ENCODE results near the gene SEC14L3.

Gene SEC14L3

DNA sequence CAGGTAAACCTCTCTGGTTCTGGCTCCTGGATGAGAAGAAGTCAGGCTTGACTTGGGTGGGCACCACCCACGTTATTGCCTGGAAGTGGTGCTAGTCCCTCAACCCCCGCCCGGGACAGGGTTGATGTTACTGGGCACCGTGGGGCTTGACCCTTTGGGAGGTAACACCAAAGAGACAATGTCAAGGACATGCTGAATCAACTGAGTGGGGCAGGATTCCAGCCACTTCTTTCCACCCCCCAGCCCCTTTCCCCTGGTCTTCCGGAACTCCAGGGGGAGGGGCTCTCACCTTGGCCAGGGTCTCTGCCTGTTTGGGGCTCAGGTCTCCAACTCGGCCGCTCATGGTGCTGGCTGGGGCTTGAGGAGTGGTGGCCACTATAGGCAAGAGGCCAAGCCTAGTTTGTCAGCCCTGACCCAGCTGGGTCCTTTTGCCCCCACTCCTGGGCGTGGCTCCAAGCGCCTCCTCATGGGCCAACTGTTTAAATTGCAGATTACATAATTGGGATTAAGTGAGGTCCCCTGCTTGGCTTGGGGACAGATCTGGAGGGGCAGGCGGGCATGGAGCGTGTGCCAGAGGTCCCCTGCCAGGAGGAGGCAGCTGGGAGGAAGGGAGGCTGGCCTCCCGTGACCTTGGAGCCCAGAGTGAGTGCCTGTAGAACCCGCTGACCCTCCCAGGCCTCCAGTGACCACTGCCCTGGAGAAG lies at the start of gene SEC14L3:
SEC14L3 (minus strand) TSS at position 402 of the 703 bp plus-strand sequence; CDS start at position 343, 59 bp downstream.
- DNase-seq = peak; percentile 35

- DNase-seq = no peak
Measured at GRCh38 chr22:30519842-30520425, 48.1 kb upstream of the SEC14L3 start.

DNA sequence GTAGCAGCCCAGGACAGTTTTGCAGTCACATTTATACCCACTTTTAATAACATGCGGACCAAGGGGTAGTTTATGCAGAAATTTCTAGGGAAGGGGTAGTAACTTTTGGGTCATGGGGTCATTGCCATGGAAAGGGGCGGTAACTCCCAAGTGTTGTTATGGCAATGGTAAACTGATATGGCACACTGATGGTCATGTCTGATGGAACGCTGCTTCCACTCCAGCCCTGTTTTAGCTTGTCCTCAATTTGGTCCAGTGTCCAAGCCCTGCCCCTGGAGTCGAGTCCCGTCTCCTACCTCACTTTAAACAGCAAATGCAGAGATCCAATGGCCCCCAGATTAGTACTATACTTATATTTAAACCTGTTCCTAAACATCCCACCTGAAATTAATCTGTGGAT lies 44.9 kb upstream of the SEC14L3 start:
- DNase-seq = no peak

DNA sequence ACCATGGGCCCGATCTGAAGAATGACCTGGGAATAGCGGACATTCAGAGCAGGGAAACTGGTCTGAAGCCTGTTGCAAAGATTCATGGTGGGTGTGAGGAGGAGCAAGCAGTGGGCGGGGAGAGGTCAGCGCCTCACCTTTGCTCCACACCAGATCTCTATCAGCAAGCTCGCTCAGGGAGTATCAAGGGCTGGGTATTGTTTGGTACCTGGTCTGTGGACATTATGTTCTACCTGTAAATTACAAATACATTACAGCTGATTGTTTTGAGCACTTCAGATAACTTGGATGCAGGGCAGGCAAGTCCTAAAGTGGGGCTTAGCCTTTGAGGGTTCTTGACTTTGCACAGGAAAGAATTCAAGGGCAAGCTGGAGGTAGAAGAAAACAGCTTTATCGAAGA lies 44.5 kb upstream of the SEC14L3 start:
- no peak for DNase-seq

DNA sequence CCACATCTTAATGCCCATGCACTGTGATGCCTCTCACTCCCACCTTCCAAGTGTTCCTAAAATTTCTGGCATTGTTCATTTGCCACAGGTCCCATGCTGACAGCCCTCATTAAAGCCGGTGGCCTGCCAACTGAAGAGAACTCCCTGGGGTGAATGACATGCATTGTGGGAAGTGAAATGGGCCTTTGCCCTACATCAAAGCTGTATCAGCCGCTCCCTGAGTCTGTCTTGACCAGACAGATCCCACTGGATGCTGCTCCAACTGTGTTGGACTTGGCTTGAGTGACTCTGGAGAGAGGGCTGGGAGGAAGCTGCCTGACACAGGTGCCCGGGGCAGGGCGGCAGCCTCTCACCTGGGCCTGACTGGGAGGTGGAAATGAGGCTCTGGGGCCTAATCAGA lies 42.4 kb upstream of the SEC14L3 start:
- DNase-seq = no peak

- DNase-seq = no peak
Measured at GRCh38 chr22:30513462-30513861, 41.6 kb upstream of the SEC14L3 start.

DNA sequence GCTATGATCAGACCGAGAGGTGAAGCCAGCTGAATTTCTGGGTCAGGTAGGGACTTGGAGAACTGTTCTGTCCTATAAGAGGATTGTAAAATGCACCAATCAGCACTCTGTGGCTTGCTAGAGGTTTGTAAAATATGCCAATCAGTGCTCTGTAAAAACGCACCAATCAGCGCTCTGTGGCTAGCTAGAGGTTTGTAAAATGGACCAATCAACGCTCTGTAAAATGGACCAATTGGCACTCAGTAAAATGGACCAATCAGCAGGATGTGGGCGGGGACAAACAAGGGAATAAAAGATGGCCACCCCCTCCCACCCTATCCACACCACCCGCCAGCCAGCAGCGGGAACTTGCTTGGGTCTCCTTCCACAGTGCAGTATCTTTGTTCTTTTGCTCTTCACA lies 40.1 kb upstream of the SEC14L3 start:
- DNase-seq = no peak

DNA sequence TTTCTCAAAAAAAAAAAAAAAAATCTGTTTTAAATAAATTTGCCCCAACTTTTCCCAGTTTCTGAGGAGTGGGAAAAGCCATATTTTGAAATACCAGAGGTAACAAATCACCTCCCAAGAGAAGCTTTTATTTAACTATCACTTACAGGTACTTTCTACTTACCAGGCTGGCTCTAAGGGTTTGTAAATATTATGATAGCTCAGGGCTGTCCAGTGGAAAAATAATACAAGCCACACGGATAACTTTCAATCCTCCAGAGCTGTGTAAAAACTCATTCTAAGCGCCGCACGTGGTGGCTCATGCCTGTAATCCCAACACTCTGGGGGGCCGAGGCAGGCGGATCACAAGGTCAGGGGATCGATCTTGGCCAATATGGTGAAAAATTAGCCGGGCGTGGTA lies 39.3 kb upstream of the SEC14L3 start:
- DNase-seq = no peak

GRCh38 chr22:30508216-30508615 lies 36.4 kb upstream of the SEC14L3 start:
- peak; percentile 33 for DNase-seq

- no peak for DNase-seq
Measured at GRCh38 chr22:30507670-30508069, 35.9 kb upstream of the SEC14L3 start.

DNA sequence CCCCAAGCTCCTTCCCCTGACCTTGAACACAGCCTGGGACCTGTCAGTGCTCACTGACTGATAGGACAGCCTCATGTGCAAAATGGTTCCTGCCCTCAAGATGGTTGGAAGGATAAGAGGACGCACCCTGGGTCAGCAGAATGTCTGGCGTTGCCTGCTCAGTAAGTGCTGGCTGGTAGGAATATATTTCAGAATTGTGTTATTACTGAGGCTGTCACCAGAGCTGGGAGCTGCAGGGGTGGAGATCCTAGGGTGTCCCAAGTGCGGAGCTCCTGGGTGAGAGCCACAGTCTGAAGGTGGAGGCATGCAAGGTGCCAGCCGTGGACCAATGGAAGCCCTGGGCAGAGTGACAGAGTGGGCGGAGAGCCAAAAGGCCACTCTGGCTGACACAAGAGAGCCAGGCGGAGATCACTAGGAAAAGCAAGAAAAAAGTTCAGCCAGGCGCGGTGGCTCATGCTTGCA lies 34.7 kb upstream of the SEC14L3 start:
- DNase-seq = peak; percentile 95

DNA sequence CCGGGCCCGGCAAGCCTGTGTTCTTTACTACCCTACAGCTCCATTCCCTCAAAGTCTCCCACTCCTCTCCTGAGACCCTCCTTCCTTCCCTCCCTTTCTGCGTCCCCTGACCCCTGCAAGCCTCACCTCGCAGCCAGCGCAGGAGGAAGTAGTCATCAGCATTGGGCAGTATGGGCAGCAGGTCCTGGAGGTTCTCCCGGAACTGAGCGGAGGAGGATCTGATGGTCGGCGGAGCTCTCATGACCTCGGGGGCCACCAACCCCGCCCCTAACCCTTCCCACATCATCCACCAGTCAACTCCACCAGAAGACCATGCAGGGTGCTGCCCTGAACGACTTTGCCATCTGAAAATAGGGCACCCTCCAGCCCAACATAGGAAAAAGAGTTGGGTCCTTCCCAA lies 31.7 kb upstream of the SEC14L3 start:
- no peak for DNase-seq

DNA sequence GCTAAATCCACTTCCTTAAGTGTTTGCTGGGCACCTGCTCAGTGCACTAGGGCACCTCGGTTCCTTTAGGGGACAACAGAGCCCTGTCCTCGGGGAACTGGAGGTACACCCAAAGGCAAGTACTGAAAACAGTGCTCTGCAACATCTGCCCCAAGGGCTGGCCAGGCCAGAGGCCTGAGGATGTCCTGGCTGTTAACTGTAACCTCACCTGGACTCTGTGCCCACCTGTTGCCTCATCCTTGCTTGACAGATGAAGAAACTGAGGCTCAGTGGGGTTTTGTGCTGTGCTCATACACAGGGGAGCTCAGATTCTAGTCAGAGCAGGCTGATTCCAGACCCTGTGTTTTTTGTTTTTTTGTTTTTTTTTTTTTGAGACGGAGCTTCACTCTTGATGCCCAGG lies 31.1 kb upstream of the SEC14L3 start:
- no peak for DNase-seq

- no peak for DNase-seq
Measured at GRCh38 chr22:30502153-30502552, 30.3 kb upstream of the SEC14L3 start.

DNA sequence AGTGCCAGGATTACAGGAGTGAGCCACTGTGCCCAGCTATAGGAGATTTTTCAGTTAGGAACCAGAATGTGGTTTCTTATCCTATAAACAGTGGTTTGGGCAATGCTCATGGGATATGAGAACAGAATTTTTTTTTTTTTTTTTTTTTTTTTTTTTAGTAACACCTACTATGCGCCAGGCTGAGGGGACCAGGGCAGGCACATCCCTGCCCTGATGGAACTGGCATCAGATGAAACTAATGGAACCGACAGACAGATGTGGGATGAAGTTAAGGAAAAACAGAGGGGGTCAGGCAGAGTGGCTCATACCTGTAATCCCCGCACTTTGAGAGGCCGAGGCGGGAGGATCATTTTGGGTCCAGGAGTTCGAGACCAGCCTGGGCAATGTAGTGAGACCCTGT lies 28.8 kb upstream of the SEC14L3 start:
- DNase-seq = no peak

DNA sequence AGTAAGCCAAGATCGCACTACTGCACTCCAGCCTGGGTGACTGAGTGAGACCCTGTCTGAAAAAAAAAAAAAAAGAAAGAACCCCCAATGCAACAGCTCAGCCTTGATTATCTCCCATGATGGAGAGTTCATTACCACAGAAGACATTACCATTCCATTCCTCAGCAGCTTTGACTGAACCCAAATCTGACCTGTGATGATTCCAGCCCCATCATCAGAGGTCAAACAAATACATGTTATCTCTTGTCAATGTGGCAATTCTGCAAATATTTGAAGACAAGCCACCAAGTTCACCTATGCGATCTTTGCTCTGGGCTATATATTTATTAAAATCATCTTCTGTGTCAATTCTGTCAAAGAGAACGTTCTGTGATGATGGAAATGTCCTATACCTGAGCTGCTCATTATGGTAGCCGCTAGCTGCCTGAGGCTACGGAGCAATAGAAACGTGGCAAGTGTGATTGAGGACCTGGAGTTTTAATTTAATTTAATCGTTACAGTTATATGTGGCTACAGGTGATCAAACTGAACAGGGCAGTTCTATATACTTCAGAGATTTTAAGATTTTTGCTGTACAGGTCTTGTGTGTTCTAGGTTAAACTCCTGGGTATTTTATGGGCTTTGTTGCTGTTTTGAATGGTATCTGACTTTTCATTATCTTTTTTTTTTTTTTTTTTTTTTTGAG lies 25.8 kb upstream of the SEC14L3 start:
- DNase-seq = no peak

- no peak for DNase-seq
Measured at GRCh38 chr22:30495041-30495784, 23.4 kb upstream of the SEC14L3 start.

DNA sequence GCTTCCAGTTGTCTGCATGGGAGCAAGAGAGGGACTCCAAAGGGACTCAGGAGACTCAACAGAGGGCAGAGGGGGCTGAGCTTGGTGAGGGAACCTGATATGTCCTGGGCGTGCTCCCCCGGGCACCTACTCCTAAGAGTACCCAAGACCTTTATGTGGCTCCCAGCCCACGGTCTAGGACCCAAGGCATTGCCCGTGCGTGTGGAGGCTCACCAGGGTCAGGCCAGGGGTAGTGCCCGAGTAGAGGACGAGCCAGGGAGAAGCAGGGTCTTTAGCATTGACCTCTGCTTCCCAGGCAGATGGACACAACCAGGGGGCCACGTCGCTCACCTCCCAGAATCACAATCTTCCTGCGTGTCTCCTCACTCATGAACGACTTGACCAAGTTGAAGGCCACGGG lies 20.3 kb upstream of the SEC14L3 start:
- DNase-seq = no peak

GRCh38 chr22:30491381-30491780 lies 19.6 kb upstream of the SEC14L3 start:
- no peak for DNase-seq

DNA sequence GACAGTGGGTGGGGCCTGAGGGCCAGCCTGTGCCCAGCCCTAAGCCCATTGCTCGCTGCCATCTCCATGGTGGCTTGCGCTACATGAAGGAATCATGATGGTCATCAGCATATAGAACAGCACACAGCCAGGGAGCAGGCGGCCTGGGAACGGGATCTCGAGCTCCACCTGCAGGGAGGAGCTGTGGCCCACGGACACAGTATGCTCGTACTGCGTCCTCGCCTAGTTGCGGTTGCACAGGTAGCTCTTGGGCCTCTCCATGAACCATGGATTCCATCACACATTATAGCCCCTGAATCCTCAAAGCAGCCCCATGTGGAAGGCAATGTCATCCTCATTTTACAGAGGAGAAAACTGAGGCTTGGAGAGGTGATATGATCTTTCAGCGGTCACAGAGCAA lies 18.6 kb upstream of the SEC14L3 start:
- no peak for DNase-seq

GRCh38 chr22:30488121-30488520 lies 16.3 kb upstream of the SEC14L3 start:
- no peak for DNase-seq

GRCh38 chr22:30486661-30487115 lies 14.9 kb upstream of the SEC14L3 start:
- DNase-seq = no peak

- no peak for DNase-seq
Measured at GRCh38 chr22:30486118-30486517, 14.3 kb upstream of the SEC14L3 start.

Measured in hematopoietic multipotent progenitor cell treated with erythropoietin and hydrocortisone succinate and interleukin-3 and kit ligand, for 6 days (in vitro differentiated cells).